ENCODE measurements around the gene KRTAP5-10. TPM values are rescaled to one million over a fixed set of nuclear protein-coding genes. Genes with fewer than 3 reads are reported as not detected.
"Not testable (repeated sequence)": the region's sequence is repeated elsewhere in the genome, so short reads cannot be mapped to it uniquely, and the experiment has no call there.

The KRTAP5-10 gene
- total RNA-seq = not detected

- Mint-ChIP-seq H3K9me3 (no peaks in the 10 kb centered on the region), H3K4me1 (no peaks in the 10 kb centered on the region), H3K4me3 (no peak within 1 kb of the TSS), H3K27me3 (peaks cover 41% of the 10 kb centered on the region), H3K27ac (no peak within 1 kb of the TSS), H3K36me3 (no peaks in the 10 kb centered on the region)
- no peak for DNase-seq
These were observed at the start of gene KRTAP5-10 for GRCh38 chr11:71565263-71565662. TSS of gene KRTAP5-10 (plus strand) at chr11:71565563. CDS start at chr11:71565588, 25 bp downstream.

DNA sequence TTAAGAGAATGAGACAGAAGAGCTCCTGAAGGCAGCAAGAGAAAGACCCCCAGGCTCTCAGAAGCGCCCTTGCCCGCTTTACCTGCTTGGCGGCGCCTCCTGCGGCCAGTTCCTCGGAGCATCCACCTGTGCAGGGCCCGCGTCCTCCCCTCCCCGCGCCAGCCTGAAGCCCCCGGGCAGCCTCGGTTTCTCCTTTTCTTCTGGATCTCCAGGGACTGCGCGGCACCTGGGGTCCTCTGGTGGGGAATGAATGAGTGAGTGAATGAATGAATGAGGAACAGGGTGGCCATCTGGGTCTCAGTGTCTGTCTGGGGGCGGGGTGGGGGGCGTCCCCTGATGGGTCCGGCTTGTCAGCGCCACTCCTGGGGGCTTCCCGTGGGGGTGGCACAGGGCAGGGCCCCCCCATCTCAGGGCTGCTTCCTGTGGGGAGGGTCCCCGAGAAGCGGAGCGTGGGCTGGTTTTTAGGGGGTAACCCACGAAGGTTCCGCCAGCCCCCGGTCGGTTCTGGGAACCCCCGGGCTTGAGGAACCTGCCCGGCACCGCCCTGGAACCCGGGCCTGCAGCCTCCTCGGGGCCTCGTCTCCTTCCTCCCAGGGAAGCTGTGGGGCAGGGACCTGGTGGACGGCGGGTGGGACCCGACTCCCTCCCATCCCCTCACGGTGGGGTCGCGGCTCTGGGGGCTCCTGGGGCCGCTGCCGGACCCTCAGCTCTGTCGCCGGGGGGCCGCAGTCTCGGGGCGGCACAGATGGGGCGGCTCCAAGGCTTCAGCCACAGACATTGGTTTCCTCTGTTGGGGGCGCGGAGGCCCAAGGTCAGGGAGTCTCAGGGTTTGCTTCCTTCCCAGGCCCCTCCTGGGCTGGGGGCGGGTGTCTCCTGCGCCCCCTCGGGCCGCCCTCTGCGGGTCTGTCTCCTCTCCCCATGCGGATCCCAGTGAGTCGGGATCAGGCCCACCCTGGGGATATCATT lies 46.6 kb upstream of the KRTAP5-10 start:
- Mint-ChIP-seq H3K27ac (no peak overlapping the region), H3K27me3 (no peaks in the 10 kb centered on the region), H3K4me3 (no peak overlapping the region), H3K36me3 (peaks cover 1% of the 10 kb centered on the region), H3K9me3 (peaks cover 7% of the 10 kb centered on the region), H3K4me1 (no peaks in the 10 kb centered on the region)
- no peak for DNase-seq

DNA sequence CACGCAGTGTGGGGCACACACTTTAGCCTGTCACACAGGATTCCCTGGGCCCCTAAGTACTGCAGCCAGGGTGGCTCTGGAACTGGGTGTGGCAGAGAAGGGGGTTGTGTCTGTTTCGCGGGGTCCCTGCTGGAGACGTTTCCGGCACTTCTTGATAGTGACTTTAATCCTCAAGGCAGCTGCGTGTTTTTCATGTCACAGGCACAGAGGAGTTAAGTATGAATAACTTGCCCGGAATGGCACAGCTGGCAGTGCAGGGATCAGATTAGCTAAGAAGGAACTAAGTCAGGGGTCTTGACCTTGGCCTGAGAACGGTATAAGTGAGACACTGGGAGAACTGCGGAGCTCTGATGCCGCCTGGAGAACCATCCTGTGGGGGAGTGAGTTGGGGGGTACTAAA lies 45.8 kb upstream of the KRTAP5-10 start:
- Mint-ChIP-seq H3K4me3 (no peak overlapping the region), H3K4me1 (no peaks in the 10 kb centered on the region), H3K27ac (no peak overlapping the region), H3K27me3 (no peaks in the 10 kb centered on the region), H3K9me3 (peaks cover 4% of the 10 kb centered on the region), H3K36me3 (peaks cover 1% of the 10 kb centered on the region)
- DNase-seq = no peak

DNA sequence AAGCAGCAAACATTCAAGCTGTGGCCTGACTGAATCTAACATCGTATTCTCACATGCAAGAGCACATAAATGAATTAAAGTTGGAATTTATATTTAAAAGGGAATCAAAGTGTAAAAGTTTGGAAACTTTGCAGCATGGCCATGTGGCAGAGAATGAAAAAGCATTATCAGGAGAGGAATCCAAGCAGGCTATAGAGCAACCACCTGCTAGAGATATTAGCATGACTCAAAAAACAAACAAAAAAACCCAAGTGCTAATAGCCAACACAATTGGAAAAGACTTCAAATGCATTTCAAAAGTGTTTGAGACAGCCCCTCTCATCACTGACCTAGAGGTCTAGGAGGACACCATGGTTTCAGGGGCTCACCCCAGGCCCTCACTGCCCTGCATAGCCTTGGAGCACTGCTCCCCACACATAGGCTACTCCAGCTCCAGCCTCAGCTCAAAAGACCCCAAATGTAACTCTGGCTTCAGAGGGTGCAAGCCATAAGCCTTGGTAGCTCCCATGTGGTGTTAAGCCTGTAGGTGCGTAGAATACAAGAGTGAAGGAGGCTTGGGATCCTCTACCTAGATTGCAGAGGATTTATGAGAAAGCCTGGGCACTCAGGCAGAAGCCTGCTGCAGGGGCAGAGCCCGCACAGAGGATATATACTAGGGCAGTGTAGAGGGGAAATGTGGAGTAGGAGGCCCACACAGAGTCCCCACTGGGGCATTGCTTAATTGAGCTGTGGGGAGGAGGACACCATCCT lies 40.0 kb upstream of the KRTAP5-10 start:
- H3K27me3 Mint-ChIP-seq = peaks cover 17% of the 10 kb centered on the region
- peaks cover 3% of the 10 kb centered on the region for H3K9me3 Mint-ChIP-seq
- H3K27ac Mint-ChIP-seq = no peak overlapping the region
- peaks cover 1% of the 10 kb centered on the region for H3K36me3 Mint-ChIP-seq
- H3K4me1 Mint-ChIP-seq = no peaks in the 10 kb centered on the region
- no peak overlapping the region for H3K4me3 Mint-ChIP-seq
- no peak for DNase-seq

- Mint-ChIP-seq H3K36me3 (peaks cover 1% of the 10 kb centered on the region), H3K27ac (no peak overlapping the region), H3K27me3 (peaks cover 17% of the 10 kb centered on the region), H3K9me3 (peaks cover 3% of the 10 kb centered on the region), H3K4me3 (no peak overlapping the region), H3K4me1 (no peaks in the 10 kb centered on the region)
- no peak for DNase-seq
These were observed 39.3 kb upstream of the KRTAP5-10 start for GRCh38 chr11:71525938-71526495.

DNA sequence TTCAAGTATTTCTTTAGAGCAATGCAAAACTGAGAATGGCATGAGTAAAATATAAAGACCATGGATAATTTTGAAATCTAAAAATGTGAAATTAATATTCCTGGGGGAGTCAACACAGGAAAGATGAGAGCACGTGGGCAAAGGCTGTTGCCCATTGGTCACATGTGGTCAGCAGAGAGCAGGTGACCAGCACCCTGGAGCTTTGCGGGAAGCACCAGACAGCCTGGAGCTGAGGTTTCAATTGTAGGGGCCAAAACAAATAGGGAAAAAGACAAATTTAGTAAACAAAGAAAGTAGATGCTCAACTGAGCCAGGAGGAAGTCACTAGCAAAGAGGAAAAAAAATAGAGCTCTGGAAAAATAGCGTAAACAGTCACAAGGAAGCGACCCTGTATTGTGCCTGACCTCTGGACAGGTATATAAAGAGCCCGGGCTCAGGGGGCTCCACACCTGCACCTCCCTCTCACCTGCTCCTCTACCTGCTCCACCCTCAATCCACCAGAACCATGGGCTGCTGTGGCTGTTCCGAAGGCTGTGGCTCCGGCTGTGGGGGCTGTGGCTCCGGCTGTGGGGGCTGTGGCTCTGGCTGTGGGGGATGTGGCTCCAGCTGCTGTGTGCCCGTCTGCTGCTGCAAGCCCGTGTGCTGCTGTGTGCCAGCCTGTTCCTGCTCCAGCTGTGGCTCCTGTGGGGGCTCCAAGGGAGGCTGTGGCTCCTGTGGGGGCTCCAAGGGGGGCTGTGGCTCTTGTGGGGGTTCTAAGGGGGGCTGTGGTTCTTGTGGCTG lies 38.4 kb upstream of the KRTAP5-10 start, which contains the start of gene KRTAP5-7:
Gene KRTAP5-7 (plus strand): TSS at position 472 of the 780 bp plus-strand sequence. CDS start 34 bp downstream, at position 506.
- not testable (repeated sequence) for H3K4me1 Mint-ChIP-seq, H3K36me3 Mint-ChIP-seq, H3K27ac Mint-ChIP-seq, H3K9me3 Mint-ChIP-seq, H3K4me3 Mint-ChIP-seq, DNase-seq
- H3K27me3 Mint-ChIP-seq = peaks cover 17% of the 10 kb centered on the region

DNA sequence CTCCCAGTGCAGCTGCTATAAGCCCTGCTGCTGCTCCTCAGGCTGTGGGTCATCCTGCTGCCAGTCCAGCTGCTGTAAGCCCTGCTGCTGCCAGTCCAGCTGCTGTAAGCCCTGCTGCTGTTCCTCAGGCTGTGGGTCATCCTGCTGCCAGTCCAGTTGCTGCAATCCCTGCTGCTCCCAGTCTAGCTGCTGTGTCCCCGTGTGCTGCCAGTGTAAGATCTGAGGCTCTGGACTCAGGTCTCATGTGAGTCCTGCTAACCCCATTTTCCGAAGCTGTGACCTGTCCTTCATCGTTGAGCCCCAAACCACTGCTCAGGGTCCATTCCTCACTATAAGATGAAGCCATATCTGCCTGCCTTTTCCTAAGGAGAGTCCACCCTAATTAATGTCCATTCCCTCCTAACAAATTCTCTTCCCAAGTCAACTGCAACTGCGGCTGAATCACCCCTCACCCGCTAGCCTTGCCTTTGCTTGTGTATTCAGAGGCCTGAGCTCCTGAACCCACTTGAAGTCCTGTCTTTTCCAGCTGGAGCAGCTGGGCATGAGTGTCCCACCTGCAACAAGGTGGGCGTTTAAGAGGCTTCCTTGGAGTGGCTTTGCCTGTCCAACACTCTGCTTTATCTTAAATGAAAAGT lies 37.7 kb upstream of the KRTAP5-10 start:
- H3K4me3 Mint-ChIP-seq = no peak overlapping the region
- H3K27me3 Mint-ChIP-seq = peaks cover 17% of the 10 kb centered on the region
- no peak for DNase-seq
- no peak overlapping the region for H3K27ac Mint-ChIP-seq
- H3K4me1 Mint-ChIP-seq = no peaks in the 10 kb centered on the region
- H3K9me3 Mint-ChIP-seq = peaks cover 3% of the 10 kb centered on the region
- H3K36me3 Mint-ChIP-seq = peaks cover 1% of the 10 kb centered on the region

- H3K27me3 Mint-ChIP-seq = peaks cover 20% of the 10 kb centered on the region
- H3K36me3 Mint-ChIP-seq = no peaks in the 10 kb centered on the region
- no peak overlapping the region for H3K4me3 Mint-ChIP-seq
- no peaks in the 10 kb centered on the region for H3K4me1 Mint-ChIP-seq
- no peaks in the 10 kb centered on the region for H3K9me3 Mint-ChIP-seq
- DNase-seq = no peak
- no peak overlapping the region for H3K27ac Mint-ChIP-seq
These were observed 34.8 kb upstream of the KRTAP5-10 start for GRCh38 chr11:71530602-71531001.

DNA sequence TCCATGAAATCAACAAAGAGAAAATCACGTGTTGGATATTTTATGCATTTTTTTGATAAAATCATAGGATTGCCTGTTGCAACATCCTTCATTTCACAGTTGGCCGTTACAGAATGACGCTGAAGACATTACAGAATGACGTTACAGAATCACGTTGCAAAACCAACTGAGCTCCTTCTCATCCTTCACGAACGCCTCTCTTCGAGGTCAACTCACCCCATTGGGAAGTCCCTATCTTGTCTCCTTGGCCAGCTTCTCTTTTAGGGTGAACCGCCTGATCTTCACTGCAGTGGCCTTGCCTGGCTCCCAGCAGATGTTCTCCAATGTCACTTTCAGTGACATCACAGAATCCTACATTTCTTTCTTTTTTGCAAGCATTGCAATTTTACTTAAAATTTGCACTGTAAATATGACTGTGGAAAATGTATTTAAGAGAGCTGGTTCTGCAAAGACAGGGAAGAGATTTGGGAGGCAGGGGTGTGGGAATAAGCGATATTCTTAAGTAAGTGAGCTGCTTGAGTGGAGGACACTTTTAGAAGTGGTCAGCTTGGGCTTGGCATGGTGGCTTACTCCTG lies 33.2 kb upstream of the KRTAP5-10 start:
- Mint-ChIP-seq H3K9me3 (no peaks in the 10 kb centered on the region), H3K4me3 (no peak overlapping the region), H3K27me3 (peaks cover 17% of the 10 kb centered on the region), H3K27ac (no peak overlapping the region), H3K4me1 (no peaks in the 10 kb centered on the region), H3K36me3 (no peaks in the 10 kb centered on the region)
- no peak for DNase-seq

DNA sequence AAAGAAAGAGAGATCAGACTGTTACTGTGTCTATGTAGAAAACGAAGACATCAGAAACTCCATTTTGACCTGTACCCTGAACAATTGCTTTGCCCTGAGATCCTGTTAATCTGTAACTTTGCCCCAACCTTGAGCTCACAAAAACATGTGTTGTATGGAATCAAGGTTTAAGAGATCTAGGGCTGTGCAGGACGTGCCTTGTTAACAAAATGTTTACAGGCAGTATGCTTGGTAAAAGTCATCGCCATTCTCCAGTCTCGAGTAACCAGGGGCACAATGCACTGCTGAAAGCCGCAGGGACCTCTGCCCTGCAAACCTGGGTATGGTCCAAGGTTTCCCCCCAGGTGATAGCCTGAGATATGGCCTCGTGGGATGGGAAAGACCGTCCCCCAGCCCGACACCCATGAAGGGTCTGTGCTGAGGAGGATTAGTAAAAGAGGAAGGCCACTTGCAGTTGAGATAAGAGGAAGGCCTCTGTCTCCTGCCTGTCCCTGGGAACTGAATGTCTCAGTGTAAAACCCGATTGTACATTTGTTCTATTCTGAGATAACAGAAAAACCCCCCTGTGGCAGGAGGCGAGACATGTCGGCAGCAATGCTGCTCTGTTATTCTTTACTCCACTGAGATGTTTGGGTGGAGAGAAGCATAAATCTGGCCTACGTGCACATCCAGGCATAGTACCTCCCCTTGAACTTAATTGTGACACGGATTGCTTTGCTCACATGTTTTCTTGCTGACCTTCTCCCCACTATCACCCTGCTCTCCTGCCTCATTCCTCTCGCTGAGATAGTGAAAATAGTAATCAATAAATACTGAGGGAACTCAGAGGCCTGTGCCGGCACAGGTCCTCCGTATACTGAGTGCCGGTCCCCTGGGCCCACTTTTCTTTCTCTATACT lies 30.4 kb upstream of the KRTAP5-10 start:
- not testable (repeated sequence) for H3K27me3 Mint-ChIP-seq, H3K27ac Mint-ChIP-seq, DNase-seq, H3K36me3 Mint-ChIP-seq, H3K4me1 Mint-ChIP-seq, H3K9me3 Mint-ChIP-seq, H3K4me3 Mint-ChIP-seq

- Mint-ChIP-seq H3K27ac (no peak overlapping the region), H3K4me3 (no peak overlapping the region), H3K36me3 (no peaks in the 10 kb centered on the region), H3K27me3 (peaks cover 4% of the 10 kb centered on the region), H3K9me3 (peaks cover 4% of the 10 kb centered on the region), H3K4me1 (no peaks in the 10 kb centered on the region)
- DNase-seq = no peak
These were observed 29.5 kb upstream of the KRTAP5-10 start for GRCh38 chr11:71535825-71536224.

- H3K27me3 Mint-ChIP-seq = peaks cover 4% of the 10 kb centered on the region
- H3K27ac Mint-ChIP-seq = no peak overlapping the region
- H3K4me1 Mint-ChIP-seq = no peaks in the 10 kb centered on the region
- no peak for DNase-seq
- peaks cover 9% of the 10 kb centered on the region for H3K9me3 Mint-ChIP-seq
- H3K4me3 Mint-ChIP-seq = no peak overlapping the region
- H3K36me3 Mint-ChIP-seq = peaks cover 2% of the 10 kb centered on the region
These were observed 27.8 kb upstream of the KRTAP5-10 start for GRCh38 chr11:71537537-71537936.

DNA sequence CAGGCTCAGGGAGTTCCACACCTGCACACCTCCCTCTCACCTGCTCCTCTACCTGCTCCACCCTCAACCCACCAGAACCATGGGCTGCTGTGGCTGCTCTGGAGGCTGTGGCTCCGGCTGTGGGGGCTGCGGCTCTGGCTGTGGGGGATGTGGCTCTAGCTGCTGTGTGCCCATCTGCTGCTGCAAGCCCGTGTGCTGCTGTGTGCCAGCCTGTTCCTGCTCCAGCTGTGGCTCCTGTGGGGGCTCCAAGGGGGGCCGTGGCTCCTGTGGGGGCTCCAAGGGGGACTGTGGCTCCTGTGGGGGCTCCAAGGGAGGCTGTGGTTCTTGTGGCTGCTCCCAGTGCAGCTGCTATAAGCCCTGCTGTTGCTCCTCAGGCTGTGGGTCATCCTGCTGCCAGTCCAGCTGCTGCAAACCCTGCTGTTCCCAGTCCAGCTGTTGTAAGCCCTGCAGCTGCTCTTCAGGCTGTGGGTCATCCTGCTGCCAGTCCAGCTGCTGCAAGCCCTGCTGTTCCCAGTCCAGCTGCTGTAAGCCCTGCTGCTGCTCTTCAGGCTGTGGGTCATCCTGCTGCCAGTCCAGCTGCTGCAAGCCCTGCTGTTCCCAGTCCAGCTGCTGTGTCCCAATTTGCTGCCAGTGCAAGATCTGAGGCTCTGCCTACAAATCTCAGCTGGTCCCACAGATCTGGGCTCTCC lies 27.2 kb upstream of the KRTAP5-10 start, which contains the start of gene KRTAP5-8:
Gene KRTAP5-8 (plus strand): TSS at position 49 of the 689 bp plus-strand sequence. CDS start 31 bp downstream, at position 80.
- H3K36me3 Mint-ChIP-seq, H3K9me3 Mint-ChIP-seq, DNase-seq, H3K27ac Mint-ChIP-seq, H3K4me3 Mint-ChIP-seq, H3K4me1 Mint-ChIP-seq, H3K27me3 Mint-ChIP-seq: not testable (repeated sequence)

All from activated naive CD8-positive, alpha-beta T cell treated with anti-CD3 and anti-CD28 coated beads for 36 hours (primary cell).